Activated CD4-positive, alpha-beta T cell treated with anti-CD3 and anti-CD28 coated beads for 24 hours (primary cell): ENCODE measurements around the gene BSND.

Experiments
- DNase-seq, 2 donors: peaks; one replicate each; pipeline ENCODE4 v3.0.0-alpha.2; 2020; ENCODE audit warnings: low read depth in 2 of 2

The BSND gene

DNA sequence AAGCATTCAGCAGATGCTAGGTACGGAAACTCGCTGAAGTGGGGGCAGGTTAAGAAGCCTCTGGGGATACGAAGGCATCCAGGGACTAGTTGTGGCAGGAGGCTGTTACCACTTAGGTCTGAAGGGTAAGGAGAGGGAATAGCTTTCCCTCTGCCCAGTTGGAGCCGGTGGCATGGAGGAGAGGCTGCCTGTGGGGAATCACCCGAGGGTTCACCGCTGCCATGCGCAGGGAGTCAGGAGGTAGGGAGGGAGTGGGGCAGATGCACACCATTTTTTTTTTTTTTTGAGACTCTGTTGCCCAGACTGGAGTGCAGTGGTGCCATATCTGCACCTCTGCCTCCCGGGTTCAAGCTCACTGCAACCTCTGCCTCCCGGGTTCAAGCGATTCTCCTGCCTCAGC is 46.7 kb downstream of the BSND start:
- DNase-seq = no peak

- no peak for DNase-seq
Observed at GRCh38 chr1:55046871-55047270, 48.1 kb downstream of the BSND start.

- DNase-seq = no peak
Observed at GRCh38 chr1:55047611-55048010, 48.9 kb downstream of the BSND start.

DNA sequence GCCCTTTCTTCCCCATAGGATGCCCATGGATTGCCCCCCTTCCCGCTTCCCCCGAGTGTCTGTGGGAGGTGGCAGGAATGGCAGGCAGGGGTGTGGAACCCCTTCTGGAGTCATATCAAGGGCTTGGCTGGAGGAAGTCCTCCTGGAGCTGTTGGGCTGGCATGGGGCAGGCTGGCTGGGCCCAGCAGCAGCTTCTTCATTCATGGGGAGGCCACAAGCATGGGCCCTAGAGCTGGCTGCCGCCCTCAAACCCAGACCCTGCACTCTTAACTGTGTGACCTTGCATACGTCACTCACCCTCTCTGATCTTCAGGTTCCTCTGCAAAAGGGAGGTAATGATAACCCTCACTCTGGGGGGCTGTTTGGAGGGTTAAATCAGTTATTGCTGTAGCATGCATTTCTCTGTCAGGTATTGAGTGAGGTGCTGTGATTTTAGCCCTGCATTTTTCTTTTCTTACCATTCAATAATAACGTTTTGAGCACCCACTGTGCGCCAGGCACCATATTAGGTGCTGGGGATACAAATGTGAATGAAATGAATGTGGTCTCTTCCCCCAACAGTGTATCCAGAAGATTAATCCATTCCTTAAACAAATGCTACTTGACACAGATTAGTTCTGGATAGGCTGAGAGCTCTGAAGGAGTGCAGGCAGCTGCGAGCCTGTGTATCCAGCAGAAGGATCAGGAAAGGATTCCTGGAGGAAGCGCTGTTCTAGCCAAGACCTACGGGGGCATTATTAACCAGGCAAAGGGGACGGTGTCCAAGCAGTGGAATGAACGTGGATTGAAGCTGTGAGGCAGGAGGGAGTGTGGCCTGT is 49.9 kb downstream of the BSND start:
- DNase-seq = no peak

- DNase-seq = no peak
Observed at GRCh38 chr1:55049271-55049913, 50.7 kb downstream of the BSND start.

DNA sequence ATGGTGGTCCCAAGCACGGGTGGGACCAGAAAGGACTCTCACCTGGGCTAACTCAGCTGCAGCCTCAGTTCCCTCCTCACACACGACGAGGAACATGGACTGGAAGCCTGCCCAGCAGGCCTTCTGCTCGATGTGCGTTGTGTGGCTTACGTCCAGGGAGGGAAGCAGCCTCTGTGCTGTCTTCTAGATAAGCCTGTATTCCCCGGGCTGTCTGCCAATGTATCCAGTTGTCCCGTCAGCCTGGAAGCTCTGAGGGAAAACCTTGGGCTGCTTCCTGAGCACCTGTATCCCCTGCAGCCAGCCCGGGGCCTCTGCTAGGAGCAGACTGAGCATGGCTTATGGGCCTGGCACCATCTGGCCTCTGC is 51.2 kb downstream of the BSND start:
- no peak for DNase-seq

DNA sequence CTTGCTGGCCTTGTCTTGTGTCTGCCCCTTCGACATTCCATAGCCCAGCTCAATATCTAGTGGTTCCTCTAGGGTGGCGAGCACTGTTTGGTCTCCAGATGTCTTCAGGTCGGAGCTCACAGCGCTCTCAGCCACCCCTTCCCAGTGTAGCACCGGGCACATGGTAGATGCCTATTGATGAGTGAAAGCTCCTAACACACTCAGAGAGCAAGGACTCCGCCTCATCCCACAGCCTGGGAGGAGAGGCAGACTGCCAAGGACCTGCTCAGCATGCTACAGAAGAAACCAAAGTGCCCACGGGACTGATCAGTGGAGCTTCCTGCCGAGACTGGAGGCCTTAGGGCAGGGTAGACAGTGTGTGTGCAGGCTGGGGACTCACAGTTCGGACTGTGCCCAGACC is 51.5 kb downstream of the BSND start:
- no peak for DNase-seq

DNA sequence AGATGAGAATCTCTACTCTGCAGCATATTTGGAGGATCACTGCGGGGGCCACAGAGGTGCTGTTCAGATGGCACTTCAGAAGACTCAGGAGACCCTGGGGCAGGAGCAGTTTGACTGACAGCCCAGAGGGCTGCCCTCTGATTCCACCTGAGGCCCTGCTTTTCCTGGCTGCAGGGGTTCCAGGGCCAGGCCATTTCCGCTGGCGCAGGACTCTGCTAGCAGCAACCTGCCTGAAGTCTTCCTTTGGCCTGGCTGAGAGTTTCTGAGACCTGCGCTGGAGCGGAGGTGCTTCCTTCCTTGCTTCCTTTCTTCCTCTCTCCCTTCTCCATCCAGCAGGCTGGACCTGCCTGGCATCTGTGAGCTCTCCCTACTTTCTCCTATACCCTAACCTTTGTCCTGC is 52.4 kb downstream of the BSND start:
- no peak for DNase-seq

- no peak for DNase-seq
Observed at GRCh38 chr1:55051621-55052020, 52.9 kb downstream of the BSND start.

GRCh38 chr1:55052221-55053142 is 53.7 kb downstream of the BSND start:
- DNase-seq = no peak

DNA sequence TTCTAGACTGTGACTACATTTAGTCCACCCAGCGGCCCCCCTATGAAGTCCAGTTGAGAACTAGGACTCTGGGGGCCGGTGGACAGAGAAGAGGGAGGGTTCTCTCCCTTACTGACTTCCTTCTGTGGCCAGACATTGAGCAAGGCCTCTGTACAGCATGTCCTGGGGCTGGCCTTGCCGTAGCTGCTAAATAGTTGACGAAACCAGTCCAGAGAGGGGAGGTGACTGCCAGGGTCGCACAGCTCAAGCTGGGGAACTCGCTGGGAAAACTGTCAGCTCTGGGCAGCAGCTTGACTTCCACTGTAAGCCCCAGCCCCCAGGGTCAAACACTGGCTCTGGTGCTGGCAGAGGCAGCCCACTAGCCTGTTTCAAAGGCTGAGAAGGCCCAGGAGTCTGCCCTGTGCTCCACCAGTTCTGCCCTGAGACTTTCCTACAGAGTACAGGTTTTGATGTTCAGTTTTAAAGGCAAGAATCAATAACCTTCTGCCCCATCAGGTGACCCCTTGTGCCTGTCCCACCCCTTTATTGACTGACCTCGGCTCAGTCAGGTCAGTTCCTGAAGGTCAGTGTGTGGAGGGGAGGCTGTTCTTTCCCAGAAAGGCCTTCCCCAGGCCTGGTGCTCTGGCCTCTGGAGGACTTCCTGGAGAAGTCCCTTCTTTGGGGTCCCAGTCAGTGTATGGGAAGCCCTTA is 54.7 kb downstream of the BSND start:
- DNase-seq = no peak

- no peak for DNase-seq
Observed at GRCh38 chr1:55054396-55054795, 55.7 kb downstream of the BSND start.

GRCh38 chr1:55055084-55055882 is 56.5 kb downstream of the BSND start:
- no peak for DNase-seq

GRCh38 chr1:55055951-55056631 is 57.4 kb downstream of the BSND start:
- DNase-seq = no peak

GRCh38 chr1:55056632-55056992 is 57.9 kb downstream of the BSND start:
- no peak for DNase-seq

- no peak for DNase-seq
Observed at GRCh38 chr1:55057270-55057955, 58.7 kb downstream of the BSND start.

GRCh38 chr1:55057956-55058298 is 59.2 kb downstream of the BSND start:
- DNase-seq = no peak

- no peak for DNase-seq
Observed at GRCh38 chr1:55059302-55060132, 60.8 kb downstream of the BSND start.
